Suprapubic skin (tissue), 4 donors: ENCODE measurements around the gene MT4. TPM values are rescaled to one million over a fixed set of nuclear protein-coding genes. Genes with fewer than 3 reads are reported as not detected.

Experiments
- DNase-seq, 2 donors: peaks; one replicate each; pipeline ENCODE4 v3.0.0-alpha.2; 2019; ENCODE audit warnings: low spot score in 2 of 2
- H3K27ac ChIP-seq: fragments of 200-600 bp; sonication (generic); one replicate; pipeline ENCODE4 v1.5.1; 2019
- H3K27me3 ChIP-seq: fragments of 200-600 bp; sonication (generic); one replicate; pipeline ENCODE4 v1.5.1; 2019
- H3K36me3 ChIP-seq: fragments of 200-600 bp; sonication (generic); one replicate; pipeline ENCODE4 v1.5.1; 2019
- H3K4me1 ChIP-seq: fragments of 200-600 bp; sonication (generic); one replicate; pipeline ENCODE4 v1.5.1; 2019
- H3K4me3 ChIP-seq: fragments of 200-600 bp; sonication (generic); one replicate; pipeline ENCODE4 v1.5.1; 2019; ENCODE audit warnings: mild to moderate bottlenecking
- H3K9me3 ChIP-seq: fragments of 200-600 bp; sonication (generic); one replicate; pipeline ENCODE4 v1.5.1; 2019
- CTCF ChIP-seq, 2 donors: fragments of 200-600 bp in 1 of 2; fragments of 450-650 bp in 1 of 2; sonication (generic) in 1 of 2; IDR thresholded peaks; one replicate each; pipeline ENCODE4 v1.5.1; 2016 to 2019; ENCODE audit warnings: antibody characterized with exemption in 2 of 2, mild to moderate bottlenecking in 1 of 2, moderate library complexity in 1 of 2
- EP300 ChIP-seq: sonication (generic); formaldehyde crosslinking; IDR thresholded peaks from one replicate; pipeline ENCODE4 v1.6.1; 2017; ENCODE audit warnings: antibody characterized with exemption
- POLR2A ChIP-seq, 2 donors: fragments of 450-650 bp; IDR thresholded peaks; one replicate each; pipeline ENCODE4 v1.6.1; 2017; ENCODE audit warnings: antibody characterized with exemption in 2 of 2, mild to moderate bottlenecking in 2 of 2, moderate library complexity in 2 of 2
- POLR2AphosphoS5 ChIP-seq, 3 donors: sonication (generic); formaldehyde crosslinking; IDR thresholded peaks; one replicate each; pipeline ENCODE4 v1.6.1; 2017; ENCODE audit warnings: antibody characterized with exemption in 3 of 3
- WGBS: methylation state at CpG from one replicate; pipeline ENCODE4 v1.1.5; 2018; 5-methylcytosine and 5-hydroxymethylcytosine counted together
- total RNA-seq, 4 donors: library from RNA; depleted of rRNA; stranded (reverse); fragments of >200 nt; gene quantifications; one replicate each; pipeline ENCODE4 v1.1.0, GENCODE V29; 2016

MT4 gene
- total RNA-seq, 4 donors from 2014 or later, result 113 to 1,552 (median 179) TPM; not detected in 1

GRCh38 chr16:56520251-56520577, 44.7 kb upstream of the MT4 start:
- Histone ChIP-seq H3K4me3 (peak overlapping the region; percentile 89), H3K27ac (peak overlapping the region; percentile 95), H3K27me3 (no peaks in the 10 kb centered on the region), H3K9me3 (no peaks in the 10 kb centered on the region), H3K36me3 (no peaks in the 10 kb centered on the region), H3K4me1 (peaks cover 49% of the 10 kb centered on the region)
- WGBS, result 14% methylated on average over 4 of the region's 4 CpGs
- DNase-seq, result no peak
- TF ChIP-seq EP300, result no peak
- TF ChIP-seq POLR2A (IDR thresholded peaks at IDR 0.05), result no peak
- no peak for TF ChIP-seq POLR2AphosphoS5 (IDR thresholded peaks at IDR 0.05)
- TF ChIP-seq CTCF (IDR thresholded peaks at IDR 0.05), result no peak

- Histone ChIP-seq H3K4me3 (no peak overlapping the region), H3K4me1 (peaks cover 4% of the 10 kb centered on the region), H3K27me3 (no peaks in the 10 kb centered on the region), H3K9me3 (no peaks in the 10 kb centered on the region), H3K36me3 (no peaks in the 10 kb centered on the region), H3K27ac (no peak overlapping the region)
- TF ChIP-seq POLR2AphosphoS5 (IDR thresholded peaks at IDR 0.05) (no peak), POLR2A (IDR thresholded peaks at IDR 0.05) (no peak), CTCF (IDR thresholded peaks at IDR 0.05) (no peak)
- no peak for DNase-seq
- 59% methylated on average over 9 of the region's 9 CpGs for WGBS
Observed at GRCh38 chr16:56525236-56525635, 39.6 kb upstream of the MT4 start.

- no peak for DNase-seq
- Histone ChIP-seq H3K4me1 (no peaks in the 10 kb centered on the region), H3K9me3 (no peaks in the 10 kb centered on the region), H3K27ac (no peak overlapping the region), H3K27me3 (no peaks in the 10 kb centered on the region), H3K36me3 (no peaks in the 10 kb centered on the region), H3K4me3 (no peak overlapping the region)
- no peak for TF ChIP-seq POLR2AphosphoS5 (IDR thresholded peaks at IDR 0.05)
- no peak for TF ChIP-seq POLR2A (IDR thresholded peaks at IDR 0.05)
- TF ChIP-seq CTCF (IDR thresholded peaks at IDR 0.05), result no peak
- TF ChIP-seq EP300, result no peak
- WGBS, result 70% methylated on average over 1 of the region's 1 CpG
Observed at GRCh38 chr16:56530872-56531271, 34.0 kb upstream of the MT4 start.

- H3K27ac ChIP-seq, result no peak overlapping the region
- no peaks in the 10 kb centered on the region for H3K36me3 ChIP-seq
- no peaks in the 10 kb centered on the region for H3K9me3 ChIP-seq
- no peaks in the 10 kb centered on the region for H3K4me1 ChIP-seq
- no peak for DNase-seq
- no peak overlapping the region for H3K4me3 ChIP-seq
- TF ChIP-seq POLR2A (IDR thresholded peaks at IDR 0.05) (no peak), POLR2AphosphoS5 (IDR thresholded peaks at IDR 0.05) (no peak), CTCF (IDR thresholded peaks at IDR 0.05) (no peak), EP300 (no peak)
- 49% methylated on average over 4 of the region's 4 CpGs for WGBS
- H3K27me3 ChIP-seq, result no peaks in the 10 kb centered on the region
Observed at GRCh38 chr16:56532714-56533113, 32.2 kb upstream of the MT4 start.

- Histone ChIP-seq H3K27ac (no peak overlapping the region), H3K27me3 (no peaks in the 10 kb centered on the region), H3K9me3 (no peaks in the 10 kb centered on the region), H3K36me3 (no peaks in the 10 kb centered on the region), H3K4me1 (peaks cover 6% of the 10 kb centered on the region), H3K4me3 (no peak overlapping the region)
- DNase-seq, result no peak
- TF ChIP-seq POLR2AphosphoS5 (IDR thresholded peaks at IDR 0.05), result no peak
- no peak for TF ChIP-seq POLR2A (IDR thresholded peaks at IDR 0.05)
- TF ChIP-seq EP300, result no peak
- 79% methylated on average over 8 of the region's 8 CpGs for WGBS
Observed at GRCh38 chr16:56534847-56535383, 30.0 kb upstream of the MT4 start.

GRCh38 chr16:56538331-56538730, 26.5 kb upstream of the MT4 start:
- Histone ChIP-seq H3K27ac (no peak overlapping the region), H3K4me1 (peaks cover 8% of the 10 kb centered on the region), H3K9me3 (no peaks in the 10 kb centered on the region), H3K4me3 (no peak overlapping the region), H3K27me3 (no peaks in the 10 kb centered on the region), H3K36me3 (no peaks in the 10 kb centered on the region)
- no peak for TF ChIP-seq EP300
- no peak for TF ChIP-seq POLR2AphosphoS5 (IDR thresholded peaks at IDR 0.05)
- no peak for TF ChIP-seq POLR2A (IDR thresholded peaks at IDR 0.05)
- TF ChIP-seq CTCF (IDR thresholded peaks at IDR 0.05), result no peak
- 99% methylated on average over 7 of the region's 7 CpGs for WGBS
- no peak for DNase-seq
